ENCODE results near the gene PLD6.

PLD6 gene

DNA sequence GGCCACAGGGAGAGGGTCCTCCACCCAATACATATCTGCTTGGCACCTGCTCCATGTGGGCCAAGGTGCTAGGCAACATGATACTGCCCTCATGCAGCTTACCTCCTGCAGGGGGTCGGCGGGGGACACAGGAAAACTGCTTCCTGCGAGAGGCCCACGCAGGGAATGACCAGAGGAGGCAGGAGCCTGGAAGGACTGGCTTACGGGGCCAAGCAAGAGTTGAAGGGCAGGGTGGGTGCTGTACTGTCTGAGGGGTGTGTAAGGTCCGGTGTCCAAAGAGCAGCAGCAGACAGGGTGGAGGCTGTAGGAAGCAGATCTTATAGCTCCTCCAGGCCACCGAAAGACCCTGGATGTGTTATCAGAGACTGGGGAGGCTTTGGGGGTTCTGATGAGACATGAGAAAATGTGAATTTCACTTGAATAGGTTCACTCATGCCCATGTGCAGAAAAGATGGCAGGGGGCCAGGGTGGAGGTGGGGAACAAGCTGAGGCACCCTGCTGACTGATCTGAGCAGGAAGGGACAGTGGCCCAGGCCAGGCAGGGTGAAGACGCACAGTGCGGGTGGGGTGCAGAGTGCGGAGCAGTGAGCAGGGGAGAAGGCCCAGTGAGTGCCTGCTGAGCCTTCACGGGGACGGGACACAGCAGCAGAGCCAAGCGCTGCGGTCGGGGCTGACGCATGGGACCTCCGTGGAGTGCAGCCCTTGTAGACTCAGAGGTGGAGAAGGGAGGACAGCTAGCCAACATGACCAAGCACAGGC lies 22.6 kb upstream of the PLD6 start:
- H3K9me2 ChIP-seq (replicated peaks; ENCODE audit: insufficient read depth, low read length) = no peaks in the 10 kb centered on the region
- H3K79me2 ChIP-seq (ENCODE audit: insufficient read depth, low read length) = no peaks in the 10 kb centered on the region; the same call in 1 of the 2 replicates
- no peak overlapping the region for H3K27ac ChIP-seq (ENCODE audit: low read depth, low read length)
- no peaks in the 10 kb centered on the region for H3F3A ChIP-seq (ENCODE audit: insufficient read depth)
- H3K27me3 ChIP-seq (ENCODE audit: low read length) = no peaks in the 10 kb centered on the region
- TF ChIP-seq, protein P1, sequence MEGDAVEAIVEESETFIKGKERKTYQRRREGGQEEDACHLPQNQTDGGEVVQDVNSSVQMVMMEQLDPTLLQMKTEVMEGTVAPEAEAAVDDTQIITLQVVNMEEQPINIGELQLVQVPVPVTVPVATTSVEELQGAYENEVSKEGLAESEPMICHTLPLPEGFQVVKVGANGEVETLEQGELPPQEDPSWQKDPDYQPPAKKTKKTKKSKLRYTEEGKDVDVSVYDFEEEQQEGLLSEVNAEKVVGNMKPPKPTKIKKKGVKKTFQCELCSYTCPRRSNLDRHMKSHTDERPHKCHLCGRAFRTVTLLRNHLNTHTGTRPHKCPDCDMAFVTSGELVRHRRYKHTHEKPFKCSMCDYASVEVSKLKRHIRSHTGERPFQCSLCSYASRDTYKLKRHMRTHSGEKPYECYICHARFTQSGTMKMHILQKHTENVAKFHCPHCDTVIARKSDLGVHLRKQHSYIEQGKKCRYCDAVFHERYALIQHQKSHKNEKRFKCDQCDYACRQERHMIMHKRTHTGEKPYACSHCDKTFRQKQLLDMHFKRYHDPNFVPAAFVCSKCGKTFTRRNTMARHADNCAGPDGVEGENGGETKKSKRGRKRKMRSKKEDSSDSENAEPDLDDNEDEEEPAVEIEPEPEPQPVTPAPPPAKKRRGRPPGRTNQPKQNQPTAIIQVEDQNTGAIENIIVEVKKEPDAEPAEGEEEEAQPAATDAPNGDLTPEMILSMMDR (IDR thresholded peaks at IDR 0.05; ENCODE audit: insufficient read depth, low read length, poor library complexity, severe bottlenecking) = no peak
- TF ChIP-seq EZH2phosphoT487 (conservative IDR thresholded peaks at IDR 0.05; ENCODE audit: low read length) = no peak
- H3K9me3 ChIP-seq (ENCODE audit: insufficient read depth, low read length) = no peaks in the 10 kb centered on the region
- no peaks in the 10 kb centered on the region; the same call in 1 of the 2 replicates for H3K36me3 ChIP-seq (ENCODE audit: low read length)
- no peaks in the 10 kb centered on the region for H4K20me1 ChIP-seq (ENCODE audit: low read depth, low read length)
- no peak overlapping the region for H3K9ac ChIP-seq (ENCODE audit: low read length)
- no peak overlapping the region for H3K4me3 ChIP-seq (ENCODE audit: insufficient read depth, low read length, poor library complexity, severe bottlenecking)
- no peak overlapping the region for H3K4me2 ChIP-seq (ENCODE audit: low read depth, low read length, poor library complexity, severe bottlenecking)
- no peak overlapping the region for H2AFZ ChIP-seq (ENCODE audit: low read depth, low read length, severe bottlenecking)

DNA sequence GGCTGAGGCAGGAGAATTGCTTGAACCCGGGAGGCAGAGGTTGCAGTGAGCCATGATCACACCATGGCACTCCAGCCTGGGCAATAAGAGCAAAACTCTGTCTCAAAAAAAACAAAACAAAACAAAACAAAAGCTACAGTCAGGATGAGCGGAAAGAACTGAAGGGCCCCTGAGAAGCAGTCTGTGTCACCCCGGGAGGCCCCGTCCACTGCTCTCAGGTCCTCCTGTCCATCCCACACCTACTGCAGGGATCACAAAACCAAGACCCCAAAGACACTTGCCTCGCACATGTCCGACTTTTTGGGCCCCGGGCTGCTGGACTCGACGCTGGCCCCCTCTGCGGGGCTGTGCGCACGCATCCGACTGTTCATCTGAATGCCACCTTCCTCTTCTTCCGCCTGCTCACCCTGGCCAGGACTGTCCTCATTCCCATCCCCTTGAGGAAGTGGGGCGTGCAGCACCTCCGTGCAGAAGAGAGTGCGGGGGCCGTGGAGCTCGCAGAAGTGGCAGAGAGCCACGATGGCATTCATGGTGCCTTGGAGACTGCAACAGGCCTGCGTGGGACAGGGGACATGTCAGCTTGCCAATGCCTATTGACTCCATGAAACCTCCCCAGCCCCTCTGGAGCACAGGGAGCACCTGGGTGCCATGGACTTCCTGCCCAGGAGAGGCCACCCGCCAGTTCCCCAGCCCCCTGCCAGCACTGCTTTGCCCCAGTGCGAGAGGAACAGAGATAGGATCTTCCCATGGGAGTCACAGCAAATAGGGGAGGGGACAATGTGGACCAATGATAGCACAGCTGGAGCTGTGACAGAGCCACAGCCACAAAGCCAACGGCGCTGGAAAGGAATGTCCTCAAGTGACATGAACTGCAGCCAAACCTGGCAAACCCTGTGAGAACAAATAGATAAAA lies 21.7 kb upstream of the PLD6 start:
- Histone ChIP-seq H4K20me1 (ENCODE audit: low read depth, low read length) (no peaks in the 10 kb centered on the region), H3K27me3 (ENCODE audit: low read length) (no peaks in the 10 kb centered on the region), H3K9me2 (replicated peaks; ENCODE audit: insufficient read depth, low read length) (no peaks in the 10 kb centered on the region), H3K4me2 (ENCODE audit: low read depth, low read length, poor library complexity, severe bottlenecking) (no peak overlapping the region), H3K79me2 (ENCODE audit: insufficient read depth, low read length) (no peaks in the 10 kb centered on the region; the same call in 1 of the 2 replicates), H3K4me3 (ENCODE audit: insufficient read depth, low read length, poor library complexity, severe bottlenecking) (no peak overlapping the region), H3K36me3 (ENCODE audit: low read length) (no peaks in the 10 kb centered on the region; the same call in 1 of the 2 replicates), H3K27ac (ENCODE audit: low read depth, low read length) (no peak overlapping the region), H3F3A (ENCODE audit: insufficient read depth) (no peaks in the 10 kb centered on the region), H3K9me3 (ENCODE audit: insufficient read depth, low read length) (no peaks in the 10 kb centered on the region), H2AFZ (ENCODE audit: low read depth, low read length, severe bottlenecking) (no peak overlapping the region), H3K9ac (ENCODE audit: low read length) (no peak overlapping the region)
- no peak for TF ChIP-seq EZH2phosphoT487 (conservative IDR thresholded peaks at IDR 0.05; ENCODE audit: low read length)
- TF ChIP-seq, protein P1 (IDR thresholded peaks at IDR 0.05; ENCODE audit: insufficient read depth, low read length, poor library complexity, severe bottlenecking) = no peak

DNA sequence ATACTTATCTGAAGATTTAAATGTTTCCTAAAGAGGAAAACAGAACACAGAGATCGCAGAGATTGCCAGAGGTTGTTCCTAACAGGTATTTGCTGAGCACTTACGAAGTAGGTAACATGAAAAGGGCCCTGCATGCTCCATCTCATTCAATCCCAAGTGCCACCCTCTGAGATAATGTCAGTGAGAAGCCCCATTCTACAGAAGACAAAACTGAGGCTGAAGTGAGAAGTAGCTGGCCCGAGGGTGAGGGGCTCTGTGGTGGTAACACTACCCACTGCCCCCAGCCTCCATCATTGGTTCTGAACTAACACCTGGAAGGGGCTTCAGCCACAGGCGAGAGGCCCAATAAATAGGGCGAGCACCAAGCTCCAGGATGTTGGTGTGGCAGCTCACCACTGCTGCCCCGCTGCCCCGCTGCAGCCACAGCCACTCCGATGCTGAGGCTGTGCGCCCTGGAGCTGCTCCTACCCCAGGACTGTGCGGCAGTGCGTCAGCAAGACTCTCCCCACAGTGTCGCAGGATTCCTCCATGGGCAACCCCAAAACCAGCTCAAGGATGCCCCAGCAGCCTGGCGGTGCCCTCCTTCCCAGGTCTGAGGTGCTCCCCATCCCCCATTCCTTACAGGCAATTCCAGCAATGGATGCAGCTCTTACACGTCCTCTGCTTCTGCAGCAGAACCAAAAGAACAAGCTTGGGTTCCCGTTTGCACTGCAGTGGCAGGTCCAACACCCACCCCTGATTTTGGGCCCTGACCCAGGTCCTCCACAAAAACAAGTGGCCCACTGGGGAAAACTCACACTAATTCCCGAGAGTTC lies 20.5 kb upstream of the PLD6 start:
- Histone ChIP-seq H3K27me3 (ENCODE audit: low read length) (no peaks in the 10 kb centered on the region), H3K79me2 (ENCODE audit: insufficient read depth, low read length) (no peaks in the 10 kb centered on the region), H3K4me2 (ENCODE audit: low read depth, low read length, poor library complexity, severe bottlenecking) (no peak overlapping the region), H3K36me3 (ENCODE audit: low read length) (no peaks in the 10 kb centered on the region; the same call in 1 of the 2 replicates), H3F3A (ENCODE audit: insufficient read depth) (no peaks in the 10 kb centered on the region), H3K9me3 (ENCODE audit: insufficient read depth, low read length) (no peaks in the 10 kb centered on the region), H3K27ac (ENCODE audit: low read depth, low read length) (no peak overlapping the region), H3K4me3 (ENCODE audit: insufficient read depth, low read length, poor library complexity, severe bottlenecking) (no peak overlapping the region), H4K20me1 (ENCODE audit: low read depth, low read length) (no peaks in the 10 kb centered on the region), H3K9ac (ENCODE audit: low read length) (no peak overlapping the region), H3K9me2 (replicated peaks; ENCODE audit: insufficient read depth, low read length) (no peaks in the 10 kb centered on the region), H2AFZ (ENCODE audit: low read depth, low read length, severe bottlenecking) (no peak overlapping the region)
- TF ChIP-seq, protein P1 (IDR thresholded peaks at IDR 0.05; ENCODE audit: insufficient read depth, low read length, poor library complexity, severe bottlenecking) = no peak
- TF ChIP-seq EZH2phosphoT487 (conservative IDR thresholded peaks at IDR 0.05; ENCODE audit: low read length) = no peak
